Hematopoietic multipotent progenitor cell treated with erythropoietin and hydrocortisone succinate and interleukin-3 and kit ligand, for 17 days (in vitro differentiated cells): Measurements from ENCODE around the gene TMEM174.

Experiments
- DNase-seq: peaks from one replicate; pipeline ENCODE4 v3.0.0-alpha.2; 2015; ENCODE audit warnings: low spot score

The TMEM174 gene, protein sequence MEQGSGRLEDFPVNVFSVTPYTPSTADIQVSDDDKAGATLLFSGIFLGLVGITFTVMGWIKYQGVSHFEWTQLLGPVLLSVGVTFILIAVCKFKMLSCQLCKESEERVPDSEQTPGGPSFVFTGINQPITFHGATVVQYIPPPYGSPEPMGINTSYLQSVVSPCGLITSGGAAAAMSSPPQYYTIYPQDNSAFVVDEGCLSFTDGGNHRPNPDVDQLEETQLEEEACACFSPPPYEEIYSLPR

DNA sequence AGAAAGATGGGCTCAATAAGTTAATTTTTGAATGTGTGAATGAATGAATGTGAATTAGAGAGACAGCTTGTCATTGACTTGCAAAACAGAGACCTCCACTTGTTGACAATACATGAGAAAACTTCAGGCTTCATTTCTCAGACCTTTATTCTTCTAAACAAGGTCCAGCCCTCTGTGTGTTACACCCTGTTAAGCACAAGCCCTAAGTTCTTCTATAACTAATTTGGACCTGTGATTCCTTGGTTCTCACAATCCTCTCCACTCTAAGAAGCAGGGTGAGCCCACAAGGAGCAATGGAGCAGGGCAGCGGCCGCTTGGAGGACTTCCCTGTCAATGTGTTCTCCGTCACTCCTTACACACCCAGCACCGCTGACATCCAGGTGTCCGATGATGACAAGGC is at the start of gene TMEM174:
Gene TMEM174, plus strand, starts transcription at position 243 of the 400 bp plus-strand sequence. Its CDS starts 51 bp downstream, at position 294.
- no peak for DNase-seq

DNA sequence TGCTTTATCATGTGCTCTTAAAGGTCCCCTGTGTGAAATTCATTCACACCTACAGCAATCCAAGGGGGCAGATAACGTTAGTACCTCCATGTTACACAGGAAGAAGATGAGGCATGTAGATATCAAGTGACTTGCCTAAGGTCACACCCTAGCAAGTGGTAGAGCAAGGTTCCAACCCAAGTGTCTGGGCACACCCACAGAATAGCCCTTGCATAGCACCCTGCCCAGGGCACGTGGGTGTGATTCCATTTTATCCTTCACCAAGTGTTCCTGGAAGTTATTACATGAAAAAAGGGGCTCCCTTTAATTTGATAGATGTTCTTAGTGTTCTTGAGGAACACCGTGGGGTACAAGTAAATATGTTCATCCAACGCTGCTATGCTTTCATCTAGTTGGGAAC is 47.7 kb upstream of the TMEM174 start:
- no peak for DNase-seq

DNA sequence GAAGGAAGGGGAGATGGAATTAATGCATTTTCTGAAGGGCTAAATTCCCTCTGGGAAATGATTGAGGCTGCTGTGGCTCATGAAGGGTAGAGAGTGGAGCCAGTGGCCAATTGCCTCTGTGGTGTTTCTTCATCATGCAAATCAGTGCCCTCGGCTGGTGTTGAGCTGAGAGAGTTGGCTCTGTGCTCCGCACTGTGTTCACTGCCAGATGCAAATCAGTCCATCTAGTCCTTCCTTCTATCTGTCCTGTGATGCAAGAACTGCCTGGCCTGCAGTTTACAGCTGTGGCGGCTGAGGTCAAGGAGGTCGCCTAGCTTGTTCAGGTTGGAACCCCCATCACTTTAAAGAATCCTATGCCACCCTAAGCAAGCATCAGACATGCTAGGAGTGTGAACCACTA is 46.6 kb upstream of the TMEM174 start:
- DNase-seq = no peak

DNA sequence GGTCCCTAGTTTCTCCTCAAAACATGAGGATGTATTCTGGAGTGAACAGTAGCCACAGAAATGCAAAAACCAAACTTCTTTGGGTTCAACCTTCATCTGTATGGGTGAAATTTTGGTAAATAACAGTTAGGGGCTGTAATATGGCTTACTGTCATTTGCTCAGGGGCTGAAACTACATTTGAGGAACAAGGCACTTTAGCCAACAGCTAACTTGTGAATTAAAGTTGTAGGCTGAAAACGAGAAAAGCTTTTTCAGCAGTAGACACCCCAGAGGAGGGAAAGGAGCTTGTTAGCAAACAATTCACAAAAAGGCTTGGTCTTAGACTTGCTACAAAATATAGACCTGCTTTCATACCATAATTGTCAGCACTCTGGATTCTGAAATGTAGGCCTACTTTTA is 46.0 kb upstream of the TMEM174 start:
- no peak for DNase-seq

DNA sequence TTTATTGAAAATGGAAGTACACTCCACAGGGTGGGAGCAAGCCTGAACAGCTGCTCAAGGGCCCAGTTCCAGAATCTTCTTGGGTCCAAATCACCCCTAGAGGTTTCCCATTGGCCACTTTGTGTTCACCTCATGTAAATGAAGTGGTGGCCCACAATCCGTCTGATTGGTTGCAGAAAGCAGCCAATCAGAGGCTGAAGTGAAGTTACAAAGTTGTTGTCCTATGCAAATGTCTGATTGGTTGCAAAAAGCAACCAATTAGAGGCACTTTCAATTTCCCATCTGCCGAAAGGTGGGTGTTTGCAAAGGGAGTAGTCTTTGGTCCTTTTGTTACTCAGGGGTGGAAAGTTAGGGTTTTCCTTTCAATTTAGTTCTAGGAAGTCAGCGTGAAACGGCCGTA is 43.9 kb upstream of the TMEM174 start:
- no peak for DNase-seq

DNA sequence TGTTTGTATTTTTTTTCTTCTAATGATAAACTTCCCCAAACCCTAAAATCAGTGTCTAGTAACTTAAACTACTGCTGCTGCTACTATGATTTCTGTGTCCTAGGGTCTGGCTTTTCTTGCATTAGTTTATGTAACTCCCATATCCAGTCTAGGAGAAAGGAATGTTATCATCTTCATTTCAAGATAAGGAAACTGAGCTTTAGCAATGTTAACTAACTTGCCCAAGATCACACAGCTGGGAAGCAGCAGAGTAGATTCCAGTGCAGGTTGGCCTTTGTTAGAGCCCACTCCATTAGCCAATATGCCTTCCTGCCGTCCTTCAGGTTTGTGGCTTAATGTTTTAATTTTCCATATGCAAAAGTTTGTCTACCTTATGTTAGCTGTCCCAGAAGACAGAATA is 42.2 kb upstream of the TMEM174 start:
- DNase-seq = no peak

DNA sequence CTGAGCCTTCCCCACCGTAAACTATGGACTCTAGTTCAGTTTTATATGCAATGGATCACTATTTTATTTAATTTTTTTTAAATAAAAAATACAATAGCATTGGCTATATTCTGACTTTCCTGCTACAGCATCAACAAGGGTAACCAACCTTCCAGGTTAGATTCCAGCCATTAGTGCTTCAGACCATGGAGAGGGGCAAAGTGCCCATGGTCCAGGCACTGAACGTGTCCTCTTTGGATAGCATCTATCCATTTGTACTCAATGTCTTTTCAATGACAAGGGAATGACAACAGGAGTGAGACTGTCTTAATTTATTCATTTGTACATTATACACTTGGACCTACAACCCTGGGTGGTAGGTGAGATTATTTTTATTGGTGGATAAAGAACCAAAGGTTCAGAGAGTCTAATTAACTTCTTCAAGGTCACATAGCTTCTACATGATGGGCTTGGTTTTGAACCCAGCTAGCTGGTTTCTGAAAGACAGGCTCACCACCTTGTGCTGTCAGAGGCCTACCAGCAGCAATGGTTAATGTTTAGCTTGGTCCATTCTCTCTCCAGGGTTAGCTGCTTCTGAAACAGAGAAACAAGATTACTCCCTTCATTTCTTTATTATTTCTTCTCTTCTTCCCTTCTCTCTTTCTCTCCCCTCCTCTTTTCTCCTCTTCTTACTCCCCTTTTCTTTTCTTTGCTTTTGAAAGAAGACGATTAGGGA is 41.1 kb upstream of the TMEM174 start:
- no peak for DNase-seq

DNA sequence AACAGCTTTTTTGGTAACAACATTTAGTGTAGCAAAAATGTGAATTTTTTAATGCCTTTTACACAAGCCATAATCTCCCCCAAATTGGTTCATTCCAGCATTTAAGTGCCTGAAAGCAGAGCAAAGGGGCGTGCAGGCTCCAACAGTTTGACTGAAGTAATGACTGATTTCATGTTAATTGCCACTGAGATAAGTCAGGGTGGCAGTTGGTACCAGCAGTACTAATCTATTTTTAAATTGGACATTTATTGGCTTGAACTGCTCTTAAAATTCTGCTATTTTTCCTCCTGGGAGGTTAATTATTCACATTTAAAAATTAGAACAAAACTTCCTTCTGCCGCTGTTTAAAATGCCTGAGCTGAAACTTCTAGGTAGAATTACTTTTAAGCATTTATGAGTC is 40.2 kb upstream of the TMEM174 start:
- DNase-seq = no peak

DNA sequence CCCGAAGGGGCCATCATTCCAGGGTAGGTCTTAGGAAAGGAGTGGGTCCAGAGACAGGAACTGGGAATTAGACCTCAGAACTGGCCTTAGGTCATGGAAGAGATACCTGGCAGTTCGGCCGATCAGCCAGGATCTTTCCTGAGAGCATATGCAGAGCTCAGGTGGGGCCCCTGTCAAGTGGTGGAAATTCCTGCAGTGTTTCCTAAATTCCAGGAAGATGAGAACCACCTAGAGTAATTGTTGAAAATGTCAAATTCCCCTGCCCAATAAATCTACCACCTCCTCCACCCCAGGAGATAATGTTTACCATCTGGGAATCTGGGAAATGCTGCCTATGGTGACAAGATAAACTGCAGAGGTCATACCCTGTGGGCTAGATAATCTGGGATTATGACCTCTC is 38.0 kb upstream of the TMEM174 start:
- no peak for DNase-seq

DNA sequence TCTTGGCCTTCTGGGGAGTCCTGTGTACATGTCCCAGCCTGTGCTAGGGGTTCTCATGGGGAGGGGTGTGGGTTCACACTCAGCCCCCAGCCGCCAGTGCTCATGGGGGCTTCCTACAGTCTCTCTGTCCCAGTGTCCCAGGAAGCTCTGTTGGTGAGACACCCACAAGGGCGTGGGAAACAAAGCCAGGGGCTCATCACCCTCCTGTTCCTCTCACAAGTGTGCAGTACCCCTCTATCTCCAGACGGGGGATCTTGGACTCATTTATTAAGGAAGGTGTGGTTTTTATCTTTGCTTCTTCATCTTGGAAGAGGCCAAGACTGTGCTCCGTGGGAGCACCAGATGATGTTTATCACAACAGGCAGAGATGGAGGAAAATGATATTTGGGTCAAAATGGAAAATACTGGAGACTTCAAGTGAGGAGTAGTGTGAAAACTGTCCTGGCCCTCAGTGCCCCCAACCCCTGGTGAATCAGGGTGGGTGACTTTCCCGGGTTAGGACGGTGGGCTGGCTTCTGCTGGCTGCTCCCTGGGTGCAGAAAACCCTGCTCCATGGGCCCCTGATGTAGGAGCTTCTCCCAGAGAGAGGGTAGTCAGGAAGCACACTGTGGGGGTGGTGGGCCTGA is 37.5 kb upstream of the TMEM174 start:
- DNase-seq = no peak

DNA sequence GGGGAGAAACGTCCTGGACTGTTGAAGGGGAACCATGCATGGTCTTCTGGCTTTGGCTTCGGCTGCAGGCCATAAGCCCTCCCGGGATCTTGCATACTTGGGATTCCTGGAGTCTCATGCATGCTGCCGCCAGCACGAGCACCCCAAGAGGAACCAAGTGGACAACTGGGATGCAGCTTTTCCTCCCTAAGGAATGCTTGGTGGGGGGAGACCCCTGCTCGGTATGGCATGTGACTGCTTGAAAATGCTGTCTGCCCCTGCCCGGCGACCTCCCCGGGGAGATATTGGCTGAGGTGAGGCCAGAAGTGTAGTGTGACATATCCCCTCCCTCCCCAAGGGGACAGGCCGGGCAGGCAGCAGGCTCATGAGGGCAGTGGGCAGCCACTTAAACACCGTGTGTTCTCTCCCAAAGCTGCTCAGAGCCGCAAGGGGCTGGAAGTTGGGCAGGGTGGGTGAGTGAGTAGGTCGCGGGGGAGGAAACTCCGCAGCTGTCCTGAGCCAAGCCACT is 36.9 kb upstream of the TMEM174 start:
- DNase-seq = no peak

DNA sequence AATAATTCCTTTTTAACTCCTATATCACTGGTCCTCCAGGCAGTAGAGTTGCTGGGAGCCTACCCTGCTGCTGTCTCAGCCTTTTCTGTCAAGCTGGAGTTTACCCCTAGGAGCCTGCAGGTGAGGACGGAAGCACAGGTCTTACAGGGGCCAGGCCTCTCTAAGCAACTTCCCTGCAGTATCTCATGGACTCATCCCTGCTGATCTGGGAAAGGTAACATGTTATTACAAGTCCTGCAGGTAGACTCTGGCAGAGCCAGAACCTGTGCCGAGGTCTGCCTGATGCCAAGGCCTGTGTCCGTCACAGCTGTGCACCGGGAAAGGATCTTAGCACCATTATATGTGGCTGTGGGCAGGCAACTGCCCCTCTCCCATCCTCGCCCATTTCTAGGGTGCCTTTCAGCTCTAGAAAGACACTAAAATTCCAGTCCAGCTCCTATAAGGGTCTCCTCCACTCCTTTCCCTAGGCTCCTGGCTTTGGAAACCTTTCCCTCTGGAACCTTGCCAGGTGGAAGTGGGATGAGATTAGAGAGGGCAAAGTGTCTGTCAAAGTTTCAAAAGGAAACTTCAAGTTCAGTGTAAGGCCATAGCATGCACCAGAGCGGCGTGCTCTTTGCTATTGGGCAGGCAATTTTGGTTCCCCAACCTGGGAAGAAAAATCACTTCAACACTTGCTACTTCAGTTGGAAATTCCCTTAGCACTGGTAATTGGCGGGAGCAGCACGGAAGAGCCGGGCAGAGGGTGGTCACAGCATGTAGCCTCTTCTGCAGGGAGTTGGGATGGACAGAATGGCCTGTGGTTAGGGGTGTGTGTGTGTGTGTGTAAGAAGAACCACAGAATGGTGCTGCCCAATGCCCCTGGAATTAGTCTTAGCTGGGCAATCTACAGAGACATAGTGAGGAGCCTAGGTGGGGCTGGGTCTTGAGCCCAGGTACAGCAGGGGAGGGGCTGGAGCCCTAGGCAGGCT is 35.1 kb upstream of the TMEM174 start:
- DNase-seq = no peak

DNA sequence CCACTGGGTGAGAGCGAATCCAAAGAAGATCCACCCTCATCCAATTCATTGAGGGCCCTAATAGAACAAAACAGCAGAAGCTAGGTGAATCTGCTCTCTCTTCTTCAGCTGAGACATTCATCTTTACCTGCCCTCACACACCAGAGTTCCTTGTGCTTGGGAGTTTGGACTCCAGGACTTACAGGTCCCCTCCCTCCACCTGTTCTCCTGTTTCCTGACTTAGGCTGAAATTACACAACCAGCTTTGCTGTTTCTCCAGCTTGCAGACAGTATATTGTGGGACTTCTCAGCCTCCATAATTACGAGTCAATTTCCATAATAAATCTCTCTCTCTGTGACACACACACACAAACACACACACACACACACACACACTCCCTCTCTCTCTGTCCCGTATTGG is 33.5 kb upstream of the TMEM174 start:
- no peak for DNase-seq

DNA sequence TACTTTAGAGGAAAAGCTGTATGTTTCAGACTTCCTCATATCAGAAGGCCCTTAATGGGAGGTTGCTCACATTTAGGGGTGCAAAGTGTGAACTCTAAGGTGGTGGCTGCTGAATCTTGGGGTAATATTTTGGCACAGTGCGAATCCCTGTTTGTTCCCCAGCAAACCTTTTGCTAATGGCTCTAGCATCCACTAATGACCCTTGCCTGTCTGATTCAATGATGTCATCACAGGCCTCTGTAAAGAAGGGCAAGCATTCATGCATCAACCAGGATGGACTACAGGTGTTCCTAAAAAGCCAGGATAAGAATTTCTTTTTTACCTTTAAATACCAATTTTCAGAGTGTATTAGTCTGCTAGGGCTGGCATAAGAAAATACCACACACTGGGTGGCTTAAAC is 32.2 kb upstream of the TMEM174 start:
- no peak for DNase-seq

DNA sequence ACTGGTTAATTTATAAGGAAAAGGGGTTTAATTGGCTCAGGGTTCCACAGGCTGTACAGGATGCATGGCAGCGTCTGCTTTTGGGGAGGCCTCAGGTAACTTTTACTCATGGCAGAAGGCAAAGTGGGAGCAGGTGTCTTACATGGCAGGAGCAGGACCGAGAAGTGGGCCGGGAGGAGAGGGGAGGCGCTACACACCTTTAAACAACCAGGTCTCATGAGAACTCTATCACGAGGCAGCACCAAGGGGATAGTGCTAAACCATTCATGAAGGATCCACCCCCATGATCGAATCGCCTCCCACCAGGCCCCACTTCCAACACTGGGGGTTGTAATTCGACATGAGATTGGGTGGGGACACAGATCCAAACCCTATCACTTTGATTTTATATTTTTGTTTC is 31.0 kb upstream of the TMEM174 start:
- no peak for DNase-seq

DNA sequence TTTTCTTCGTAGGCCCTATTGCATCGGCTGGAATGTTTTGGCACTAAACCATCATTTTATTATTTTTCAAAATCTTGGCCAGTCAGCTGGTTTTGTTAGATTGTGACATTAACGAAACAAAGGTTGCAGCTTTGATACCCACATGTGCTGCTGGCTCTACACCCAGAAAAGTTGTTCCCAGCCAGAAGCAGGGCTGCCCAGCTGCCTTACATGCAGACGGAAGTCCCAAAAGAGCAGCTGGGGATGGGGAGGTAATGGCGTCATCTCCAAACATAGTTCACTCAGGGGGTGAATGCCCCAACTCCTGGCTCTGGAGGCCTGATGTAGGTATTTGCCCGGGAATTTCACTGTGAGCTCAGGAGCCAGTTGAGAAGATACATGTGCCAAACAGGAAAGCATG is 29.3 kb upstream of the TMEM174 start:
- DNase-seq = no peak

DNA sequence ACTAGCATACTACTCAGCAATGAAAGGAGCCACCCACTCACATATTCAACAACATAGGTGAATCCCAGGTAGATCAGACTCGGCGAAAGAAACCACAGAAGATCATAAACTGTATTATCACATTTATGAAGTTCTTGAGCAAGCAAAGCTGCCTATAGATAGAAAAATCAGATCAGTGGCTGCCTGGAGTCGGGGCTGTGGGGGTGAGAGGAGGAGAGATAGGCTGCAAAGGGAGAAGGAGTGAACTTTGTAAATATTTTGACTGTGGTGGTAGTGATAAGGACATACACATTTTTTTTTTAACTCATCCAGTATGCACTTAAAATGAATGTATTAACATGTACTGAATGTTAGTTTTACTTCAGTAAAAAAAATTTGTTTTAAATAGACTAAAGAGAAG is 23.5 kb upstream of the TMEM174 start:
- DNase-seq = no peak

DNA sequence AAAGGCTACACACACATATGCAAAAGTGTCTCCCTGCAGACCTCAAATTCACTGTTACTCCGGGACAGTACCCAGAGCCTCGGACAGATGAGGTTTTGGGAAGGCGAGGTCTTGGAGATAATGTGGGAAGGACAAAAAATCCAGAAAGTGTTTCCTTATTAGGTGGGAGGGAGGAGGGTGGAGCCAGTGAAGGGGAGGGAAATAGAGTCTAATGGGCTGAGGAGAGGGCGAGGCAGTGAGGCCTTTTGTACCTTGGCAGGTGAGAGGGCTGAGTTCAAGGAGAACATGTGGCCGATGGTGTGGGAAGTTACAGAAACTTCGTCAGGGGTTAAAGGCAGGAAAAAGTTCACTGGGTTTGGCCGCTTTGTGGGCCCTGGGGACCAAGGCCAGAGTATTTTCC is 22.1 kb upstream of the TMEM174 start:
- no peak for DNase-seq

DNA sequence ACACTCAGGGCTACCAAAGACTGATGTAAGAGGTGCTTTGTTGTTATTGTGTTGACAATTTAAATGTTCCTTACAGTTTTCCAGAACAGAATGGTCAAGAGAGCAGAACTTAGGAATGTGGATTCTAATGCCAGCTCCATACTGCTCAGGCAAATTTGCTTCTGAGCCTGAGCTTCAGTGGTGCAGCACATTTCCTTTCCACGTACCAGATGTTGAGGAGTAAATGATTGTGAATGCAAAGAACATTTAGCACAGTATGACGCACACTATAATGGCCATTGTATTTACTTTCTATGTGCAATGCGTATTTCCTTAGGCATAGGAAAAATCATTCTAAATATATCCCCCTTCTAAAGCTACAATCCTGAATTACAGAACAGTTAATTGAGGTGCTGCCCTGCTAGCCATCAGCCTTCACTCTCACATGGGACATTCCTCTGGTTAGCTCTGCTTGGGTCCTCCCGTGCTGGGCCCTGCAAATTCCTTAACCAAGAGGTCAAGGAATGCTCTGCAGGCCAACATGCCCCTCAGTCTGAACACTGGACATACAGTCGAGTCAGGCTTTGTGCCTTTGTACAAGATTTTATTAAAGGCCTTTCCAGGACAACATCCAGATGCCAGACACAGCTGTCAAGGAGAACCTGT is 21.1 kb upstream of the TMEM174 start:
- DNase-seq = no peak

DNA sequence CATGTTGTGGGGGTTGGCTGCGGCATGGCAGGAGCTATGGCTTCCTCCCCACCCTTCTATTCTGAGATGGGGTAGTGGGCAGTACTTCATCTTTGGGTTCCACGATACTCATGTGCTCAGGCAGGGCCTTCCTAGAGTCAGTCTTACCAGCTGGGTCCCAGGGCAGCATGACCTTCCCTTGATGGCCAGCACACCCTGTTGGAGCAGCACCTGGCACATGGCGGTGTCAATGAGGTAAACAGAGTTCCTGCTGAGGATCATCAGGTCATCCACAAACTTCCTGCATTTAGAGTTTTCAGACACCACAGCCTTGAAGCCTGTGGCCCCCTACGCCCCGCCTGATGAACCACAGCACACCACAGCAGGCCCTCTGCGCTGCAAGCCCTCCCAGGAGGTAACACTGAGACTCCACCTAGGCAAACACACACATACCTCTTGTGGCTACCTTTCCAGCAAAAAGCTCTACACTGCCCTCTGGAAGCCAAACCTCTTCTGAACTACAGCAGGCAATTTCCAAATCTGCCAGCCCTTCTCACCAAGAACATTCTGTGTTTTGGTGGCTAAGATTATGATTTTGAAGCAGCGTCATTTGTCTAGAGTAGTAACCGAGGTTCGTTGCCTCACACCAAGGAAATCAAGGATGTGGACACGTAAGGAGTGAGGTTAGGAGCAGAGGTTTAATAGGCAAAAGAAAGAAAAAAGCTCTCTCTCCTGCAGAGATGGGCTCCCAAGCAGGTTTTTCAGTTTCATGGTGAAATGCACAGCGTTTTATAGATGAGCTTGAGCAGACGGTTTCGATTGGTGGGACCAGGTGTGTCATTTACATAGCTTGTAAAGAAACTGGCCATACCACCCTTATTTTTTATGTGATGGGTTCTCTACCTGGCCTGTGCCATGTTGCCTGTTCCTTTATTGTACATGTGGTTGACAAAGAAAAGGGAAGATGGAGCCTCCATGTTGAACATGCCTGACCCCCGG is 20.3 kb upstream of the TMEM174 start:
- DNase-seq = no peak
